GM12878 (cell line): ENCODE results near the gene SMPD3.

Experiments
- CTCF ChIP-seq, 3 experiments: IDR thresholded peaks in 2 of 3; conservative IDR thresholded peaks in 1 of 3; 2 replicates each; pipeline ENCODE4 v1.5.1; 2011; ENCODE audit warnings: low read depth in 3 of 3, low read length in 3 of 3, mild to moderate bottlenecking in 3 of 3, control low read depth in 2 of 3, moderate library complexity in 2 of 3, inconsistent platforms in 1 of 3, mixed read lengths in 1 of 3; ENCODE audit not compliant: control insufficient read depth in 2 of 3, insufficient read depth in 1 of 3; ENCODE audit errors: extremely low read depth in 1 of 3
- NFYB ChIP-seq: IDR thresholded peaks from 2 replicates; pipeline ENCODE4 v1.6.1; 2011; ENCODE audit warnings: low read depth, mild to moderate bottlenecking, low read length, improper control_type of control experiment, moderate library complexity; ENCODE audit not compliant: insufficient read depth
- RFX5 ChIP-seq: IDR thresholded peaks from 2 replicates; pipeline ENCODE4 v1.6.1; 2011; ENCODE audit warnings: low read depth, low read length, improper control_type of control experiment
- ZNF274 ChIP-seq: IDR thresholded peaks from one replicate; pipeline ENCODE4 v1.8.0; 2011; ENCODE audit not compliant: insufficient read length, insufficient read depth

- TF ChIP-seq RFX5 (no peak), NFYB (no peak), CTCF (IDR thresholded peaks at IDR 0.05 in 2 of 3, conservative IDR thresholded peaks at IDR 0.05 in 1 of 3; ENCODE audit: control insufficient read depth in 2 of 3, extremely low read depth in 1 of 3, insufficient read depth in 1 of 3, low read depth in 3 of 3, low read length in 3 of 3) (no peak), ZNF274 (no peak)
Observed at GRCh38 chr16:68403177-68403576, 45.1 kb downstream of the SMPD3 start.
